GM13977 (cell line): ENCODE results near the gene GLRA3.
"Not testable (repeated sequence)": the region's sequence is repeated elsewhere in the genome, so short reads cannot be mapped to it uniquely, and the experiment has no call there.

ENCODE experiments used
- DNase-seq: peaks from one replicate; pipeline ENCODE4 v3.0.0; 2012; ENCODE audit warnings: low spot score
- CTCF ChIP-seq: IDR thresholded peaks from 2 replicates; pipeline ENCODE4 v1.5.1; 2012; ENCODE audit warnings: mild to moderate bottlenecking, control low read depth; ENCODE audit not compliant: insufficient read depth; ENCODE audit errors: extremely low read depth, missing control alignments
- in situ Hi-C: fragments of 300-500 bp; cut with MboI; formaldehyde crosslinking; loops from one replicate; pipeline ENCODE4 v1.12.0; 2022; ENCODE audit warnings: low sequenced_read_pairs, low pct_unique_long_range_greater_than_20kb, mixed read lengths, inconsistent platforms; ENCODE audit not compliant: unreplicated experiment

The GLRA3 gene

GRCh38 chr4:174646326-174646725 is 182.7 kb downstream of the GLRA3 start:
- no peak for DNase-seq
- in situ Hi-C loops, result loop anchor here (25.0 kb wide), 1 partner anchor 284 kb away; no protein-coding TSS in a partner anchor

GRCh38 chr4:174640146-174640545 is 188.9 kb downstream of the GLRA3 start:
- in situ Hi-C loops, result loop anchor here (25.0 kb wide), 1 partner anchor 278 kb away; no protein-coding TSS in a partner anchor
- DNase-seq, result no peak
- TF ChIP-seq CTCF, result no peak

More at GRCh38 chr4:174646326-174646725, 182.7 kb downstream of the GLRA3 start:
- no peak for TF ChIP-seq CTCF

GRCh38 chr4:174635732-174636131 is 193.3 kb downstream of the GLRA3 start:
- in situ Hi-C loops, result loop anchor here (25.0 kb wide), 1 partner anchor 273 kb away; no protein-coding TSS in a partner anchor
- no peak for TF ChIP-seq CTCF
- no peak for DNase-seq

GRCh38 chr4:174633399-174633798 is 195.6 kb downstream of the GLRA3 start:
- TF ChIP-seq CTCF, result no peak
- DNase-seq, result no peak
- in situ Hi-C loops, result loop anchor here (25.0 kb wide), 1 partner anchor 271 kb away; no protein-coding TSS in a partner anchor

- in situ Hi-C loops, result loop anchor here (25.0 kb wide), 1 partner anchor 270 kb away; no protein-coding TSS in a partner anchor
- DNase-seq, result peak; percentile 23
- peak; percentile 70 for TF ChIP-seq CTCF
Observed at GRCh38 chr4:174631901-174632758, 196.9 kb downstream of the GLRA3 start.

GRCh38 chr4:174629907-174630450 is 199.1 kb downstream of the GLRA3 start:
- not testable (repeated sequence) for DNase-seq
- in situ Hi-C loops, result loop anchor here (25.0 kb wide), 1 partner anchor 268 kb away; no protein-coding TSS in a partner anchor

- TF ChIP-seq CTCF, result no peak
- in situ Hi-C loops, result loop anchor here (25.0 kb wide), 1 partner anchor 267 kb away; no protein-coding TSS in a partner anchor
- DNase-seq, result no peak
Observed at GRCh38 chr4:174629265-174629664, 199.8 kb downstream of the GLRA3 start.
